Forelimb muscle (tissue), 1 donor: ENCODE results near the gene ESRP2. TPM values are rescaled to one million over a fixed set of nuclear protein-coding genes. Genes with fewer than 3 reads are reported as not detected.

Experiments used
- DNase-seq: peaks from one replicate; pipeline ENCODE4 v3.0.0-alpha.2; 2013; ENCODE audit warnings: low read depth
- polyA plus RNA-seq: library from polyadenylated mRNA; unstranded; fragments of 120-200 nt; gene quantifications from one replicate; pipeline ENCODE4 v1.2.1, GENCODE V29; 2013; ENCODE audit not compliant: insufficient read length

The ESRP2 gene
- 0.52 TPM for polyA plus RNA-seq

GRCh38 chr16:68235887-68236136, at the start of gene ESRP2:
ESRP2 (minus strand) TSS chr16:68236127; CDS start chr16:68236045, 82 bp downstream.
- no peak for DNase-seq

- DNase-seq: no peak
Measured at GRCh38 chr16:68285683-68286082, 49.8 kb upstream of the ESRP2 start.

- DNase-seq: no peak
Measured at GRCh38 chr16:68284847-68285246, 48.9 kb upstream of the ESRP2 start.

DNA sequence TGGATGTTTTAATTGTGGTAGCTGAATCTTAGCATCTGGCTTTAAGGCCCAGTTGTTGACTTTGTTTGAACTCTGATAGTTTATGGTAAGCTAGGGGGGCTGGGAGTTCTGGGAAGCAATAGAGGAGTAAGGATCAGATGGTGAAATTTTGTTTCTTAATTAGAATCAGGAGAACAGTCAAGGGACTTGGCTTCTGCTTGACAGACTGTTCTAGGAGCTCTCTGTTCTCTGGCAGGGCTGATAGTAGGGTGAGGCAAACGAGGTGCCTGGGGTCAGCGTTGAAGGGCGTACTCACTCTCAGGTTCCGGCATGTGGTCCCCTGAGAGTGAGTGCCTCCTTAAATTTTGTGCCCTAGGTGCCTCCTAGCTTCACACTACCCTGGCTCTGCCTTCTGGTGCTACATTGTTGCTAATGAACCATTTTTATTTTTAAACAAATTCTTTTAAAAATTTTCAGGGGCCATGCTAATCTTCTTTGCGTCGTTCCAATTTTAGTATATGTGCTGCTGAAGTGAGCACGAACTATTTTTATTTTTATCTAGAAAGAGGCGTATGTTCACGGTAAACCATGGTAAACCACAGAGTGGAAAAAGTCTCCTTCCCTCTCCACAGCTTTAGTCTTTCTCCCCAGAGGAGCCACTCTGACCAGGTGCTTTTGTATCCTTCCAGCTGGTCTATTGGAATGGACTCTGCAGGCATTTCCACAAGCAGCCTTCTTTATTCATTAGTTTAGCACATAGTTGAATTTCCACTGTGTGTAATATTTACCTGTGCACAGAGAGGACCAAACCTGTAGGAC, 48.1 kb upstream of the ESRP2 start:
- DNase-seq: no peak

DNA sequence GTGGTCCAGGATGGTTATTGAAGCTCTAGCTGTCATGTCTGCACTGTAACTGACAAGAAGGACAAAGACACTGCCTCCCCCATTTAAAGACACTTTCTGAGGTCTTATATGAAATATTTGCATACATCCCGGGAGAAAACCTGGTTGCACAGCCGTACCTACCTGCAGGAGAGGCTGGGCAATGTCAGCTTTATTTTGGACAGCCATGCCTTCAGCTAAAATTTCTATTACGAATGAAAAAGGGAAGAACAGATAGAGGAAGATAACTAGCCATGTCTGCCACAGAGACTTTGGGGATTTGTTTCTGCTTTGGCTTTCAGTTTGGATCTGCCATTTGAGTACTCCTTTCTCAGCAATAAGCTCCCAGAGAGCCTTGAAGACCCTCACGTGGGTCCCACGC, 47.4 kb upstream of the ESRP2 start:
- no peak for DNase-seq

- DNase-seq: no peak
Measured at GRCh38 chr16:68282064-68282452, 46.1 kb upstream of the ESRP2 start.

GRCh38 chr16:68281368-68282063, 45.6 kb upstream of the ESRP2 start:
- no peak for DNase-seq

DNA sequence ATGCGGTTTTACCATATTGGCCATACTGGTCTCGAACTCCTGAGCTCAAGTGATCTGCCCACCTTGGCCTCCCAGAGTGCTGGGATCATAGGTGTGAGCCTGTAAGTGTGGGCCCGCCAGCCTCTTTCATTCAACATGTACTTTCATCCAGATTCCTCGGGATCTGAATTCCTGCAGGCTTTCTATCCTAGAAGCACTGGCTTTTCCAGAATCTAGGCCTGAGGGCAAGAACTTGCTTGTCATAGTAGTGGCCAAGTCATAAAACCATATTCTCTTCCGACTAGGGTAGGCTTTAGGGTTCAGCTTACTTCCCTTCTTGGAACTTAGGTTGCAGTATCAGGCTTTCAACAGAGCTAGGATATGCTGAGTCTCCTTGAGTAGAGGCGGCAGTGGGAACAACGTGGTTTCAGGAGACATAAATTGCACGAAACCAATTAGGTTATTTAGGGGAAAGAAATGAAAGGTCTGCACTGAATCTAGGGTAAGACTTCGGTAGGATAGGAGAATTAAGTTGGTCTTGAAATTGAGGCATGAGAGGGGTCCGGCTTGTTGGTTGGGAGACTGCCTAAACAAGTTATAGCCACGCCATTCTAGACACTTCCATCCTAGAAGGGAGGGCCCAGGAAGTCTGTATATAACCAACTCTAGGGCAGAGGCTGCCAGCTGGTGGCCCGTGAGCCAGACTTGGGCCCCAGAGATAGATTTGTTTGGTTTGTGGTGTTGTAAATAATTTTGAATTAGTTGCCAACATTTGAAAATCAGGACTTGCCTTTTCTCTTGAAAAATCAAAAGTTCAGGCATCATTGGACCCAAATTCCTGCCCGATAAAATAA, 44.0 kb upstream of the ESRP2 start:
- DNase-seq: no peak

DNA sequence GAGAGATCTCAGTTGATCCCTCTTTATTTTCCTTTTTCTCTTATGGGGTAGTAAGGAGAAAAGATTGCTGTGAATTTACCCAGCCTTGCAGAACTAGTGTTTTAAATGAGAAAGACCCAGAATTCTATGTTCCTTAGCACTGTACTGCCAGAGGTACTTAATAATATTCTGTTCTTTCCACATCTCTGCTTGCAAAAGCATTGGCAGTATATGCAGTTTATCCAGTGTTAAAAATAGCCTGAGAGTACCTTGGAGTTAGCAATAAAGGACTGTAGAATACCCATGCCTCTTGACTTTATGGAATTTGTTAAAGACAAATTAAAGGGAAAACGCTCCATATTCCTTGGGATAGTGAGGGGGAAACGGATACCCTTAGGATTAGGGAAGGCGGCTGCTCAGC, 40.3 kb upstream of the ESRP2 start:
- no peak for DNase-seq

GRCh38 chr16:68275611-68276191, 39.8 kb upstream of the ESRP2 start:
- no peak for DNase-seq

DNA sequence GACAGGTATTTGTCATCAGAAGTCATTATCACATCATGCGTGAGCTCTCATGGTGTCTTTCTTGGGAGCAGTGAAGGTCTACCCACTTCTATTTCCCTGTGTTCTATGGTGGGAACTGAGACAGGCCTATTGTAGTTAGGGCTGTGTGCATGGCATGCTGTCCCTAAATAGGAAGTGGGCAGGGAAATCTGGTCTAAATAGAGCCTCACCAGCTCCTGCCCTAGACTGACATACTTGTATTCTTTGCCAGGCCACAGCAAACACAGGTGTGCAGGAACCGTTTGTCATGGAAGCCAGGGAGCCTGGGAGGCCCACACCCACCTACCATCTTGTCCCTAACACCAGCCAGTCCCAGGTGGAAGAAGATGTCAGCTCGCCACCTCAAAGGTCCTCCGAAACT, 38.5 kb upstream of the ESRP2 start:
- no peak for DNase-seq

DNA sequence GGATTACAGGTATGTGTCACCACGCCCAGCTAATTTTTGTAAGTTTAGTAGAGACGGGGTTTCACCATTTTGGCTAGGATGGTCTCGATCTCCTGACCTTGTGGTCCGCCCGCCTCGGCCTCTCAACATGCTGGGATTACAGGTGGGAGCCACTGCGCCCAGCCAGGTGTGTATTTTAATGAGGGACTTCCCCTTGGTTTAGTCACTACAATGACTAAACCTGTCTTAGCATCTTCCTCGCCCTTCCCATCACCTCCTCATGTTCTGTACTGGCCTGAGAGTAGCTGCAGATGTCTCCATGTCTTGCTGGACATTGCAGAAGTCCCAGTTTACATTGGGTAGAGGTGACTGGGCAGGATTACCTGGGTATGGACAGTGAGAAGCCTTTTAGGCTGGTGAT, 38.0 kb upstream of the ESRP2 start:
- no peak for DNase-seq

GRCh38 chr16:68273459-68273858, 37.5 kb upstream of the ESRP2 start:
- DNase-seq: no peak

- no peak for DNase-seq
Measured at GRCh38 chr16:68272507-68273209, 36.7 kb upstream of the ESRP2 start.

DNA sequence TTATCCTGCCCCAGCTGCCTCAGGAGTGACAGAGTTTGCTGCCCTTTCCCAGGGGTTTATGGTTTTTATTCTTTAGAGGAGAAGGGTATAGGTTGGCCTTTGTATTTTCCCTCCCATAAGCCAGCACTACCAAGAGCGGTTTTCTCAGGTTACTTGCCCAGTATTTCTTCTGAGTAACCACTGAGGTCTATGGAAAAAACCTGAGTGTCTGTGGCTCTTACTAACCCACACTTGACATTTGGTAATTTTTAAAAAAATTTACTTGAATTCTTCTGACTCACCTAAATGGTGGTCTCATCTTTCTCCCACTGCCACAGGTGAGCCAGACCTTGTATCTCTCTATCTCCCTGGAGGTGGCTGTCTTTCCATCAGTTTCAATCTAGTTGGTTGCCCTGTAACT, 34.4 kb upstream of the ESRP2 start:
- no peak for DNase-seq

DNA sequence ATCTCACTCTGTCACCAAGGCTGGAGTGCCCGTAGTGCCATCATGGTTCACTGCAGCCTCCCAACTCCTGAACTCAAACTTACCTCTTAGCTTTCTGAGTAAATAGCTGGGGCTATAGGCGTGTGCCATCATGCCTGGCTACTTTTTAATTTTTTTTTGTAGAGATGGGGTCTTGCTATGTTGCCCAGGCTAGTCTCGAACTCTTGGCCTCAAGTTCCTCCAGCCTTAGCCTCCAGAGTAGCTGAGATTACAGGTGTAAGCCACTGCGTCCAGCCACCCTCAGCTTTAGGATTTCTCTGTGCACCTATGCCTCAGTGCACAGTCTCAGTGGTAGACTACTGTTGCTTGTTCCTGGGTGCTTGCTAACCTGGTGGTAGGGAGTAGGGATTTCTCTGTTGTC, 33.9 kb upstream of the ESRP2 start:
- no peak for DNase-seq

DNA sequence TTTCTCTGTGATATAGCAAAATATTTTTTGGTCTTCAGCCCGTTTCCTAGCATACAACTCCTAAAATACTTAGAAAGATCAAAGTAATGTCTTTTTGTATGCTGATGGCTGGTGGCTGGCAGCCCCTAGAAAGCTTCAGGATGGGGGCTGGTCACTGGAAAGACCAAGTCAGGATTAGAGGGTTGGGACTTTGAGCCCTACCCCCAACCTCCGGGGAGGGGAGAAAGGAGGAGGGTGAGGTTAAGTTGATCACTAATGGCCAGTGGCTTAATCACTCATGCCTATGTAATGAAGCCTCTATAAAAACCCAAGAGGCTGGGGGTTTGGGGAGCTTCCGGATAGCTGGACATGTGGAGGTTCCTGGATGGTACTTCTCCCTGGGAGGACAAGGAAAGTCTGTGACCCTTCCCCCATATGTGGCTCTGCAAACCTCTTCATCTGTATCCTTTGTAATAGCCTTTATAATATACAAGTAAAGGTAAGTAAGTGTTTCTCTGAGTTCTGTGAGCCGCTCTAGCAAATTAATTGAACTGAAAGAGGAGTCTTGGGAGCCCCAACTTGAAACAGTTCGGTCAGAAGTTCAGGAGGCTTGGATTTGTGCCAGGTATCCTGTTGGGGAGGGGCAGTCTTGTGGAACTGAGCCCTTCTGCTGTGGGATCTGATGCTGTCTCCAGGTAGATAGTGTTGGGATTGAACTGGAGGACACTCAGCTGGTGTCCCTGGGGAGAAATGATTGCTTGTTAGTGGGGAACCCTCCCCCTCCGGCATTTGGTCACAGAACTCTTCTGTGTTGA, 31.9 kb upstream of the ESRP2 start:
- no peak for DNase-seq

- DNase-seq: no peak
Measured at GRCh38 chr16:68265078-68265920, 29.4 kb upstream of the ESRP2 start.

- DNase-seq: no peak
Measured at GRCh38 chr16:68264128-68265077, 28.5 kb upstream of the ESRP2 start, which contains the start of gene SLC7A6. SLC7A6 (plus strand) TSS chr16:68264526; CDS start chr16:68274727, 10,201 bp downstream.
